ENCODE results near the gene PON2.
"Not testable (repeated sequence)": the region's sequence is repeated elsewhere in the genome, so short reads cannot be mapped to it uniquely, and the experiment has no call there.

PON2 gene

DNA sequence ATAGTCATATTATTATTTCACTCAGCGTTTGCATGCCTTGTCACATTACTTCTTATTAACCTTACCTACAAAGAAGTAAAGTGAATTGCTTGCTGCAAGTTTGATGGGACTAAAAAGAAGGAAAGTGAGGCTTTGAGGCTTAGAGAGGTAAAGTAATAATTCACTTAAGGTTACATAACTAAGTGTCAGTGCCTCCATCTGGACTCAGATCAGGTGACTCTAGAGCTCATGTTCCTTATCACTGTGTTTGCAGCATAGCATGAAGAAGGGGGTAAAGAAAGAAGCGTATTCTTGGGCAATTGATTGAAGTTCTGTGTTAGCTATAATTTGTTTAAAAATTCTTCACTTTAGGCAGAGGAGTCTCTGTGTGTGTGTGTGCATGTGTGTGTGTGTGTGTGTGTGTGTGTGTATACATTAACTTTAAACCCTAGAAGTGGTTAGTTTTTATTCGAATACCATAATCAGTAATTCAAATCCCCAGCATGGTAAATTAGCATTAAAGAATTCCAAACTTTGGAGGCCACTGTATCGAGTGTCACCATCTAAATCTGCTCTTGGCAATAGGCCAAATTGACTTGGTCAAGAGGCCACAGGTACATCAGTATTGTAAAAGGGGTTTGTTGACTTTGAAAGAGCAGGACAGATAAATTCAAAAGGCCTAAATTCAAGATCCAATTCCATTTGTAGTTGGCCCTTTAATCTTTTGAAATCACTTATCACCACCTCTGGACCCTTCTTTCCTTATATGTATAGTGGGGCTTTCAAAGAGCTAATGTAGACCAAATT is 36.5 kb downstream of the PON2 start:
- no peak for DNase-seq

DNA sequence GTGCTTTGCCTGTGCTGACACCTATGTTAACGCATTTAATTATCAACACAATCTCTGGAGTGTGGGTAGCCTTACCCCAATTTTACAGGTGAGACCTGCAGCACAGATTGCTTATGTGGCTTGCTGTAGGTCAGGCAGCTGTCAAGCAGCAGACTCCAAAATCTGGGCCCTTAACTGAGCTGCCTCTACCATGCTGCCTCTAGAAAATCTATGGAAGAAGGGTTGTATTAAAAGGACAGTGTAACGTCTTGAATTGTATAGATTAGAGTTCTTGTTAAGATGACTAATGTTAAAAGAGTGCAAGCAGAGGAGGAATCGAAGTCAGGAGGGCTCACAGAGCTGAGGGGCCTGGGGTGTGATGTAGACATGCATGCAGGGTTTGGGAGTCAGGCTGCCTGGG is 37.4 kb downstream of the PON2 start:
- no peak for DNase-seq

DNA sequence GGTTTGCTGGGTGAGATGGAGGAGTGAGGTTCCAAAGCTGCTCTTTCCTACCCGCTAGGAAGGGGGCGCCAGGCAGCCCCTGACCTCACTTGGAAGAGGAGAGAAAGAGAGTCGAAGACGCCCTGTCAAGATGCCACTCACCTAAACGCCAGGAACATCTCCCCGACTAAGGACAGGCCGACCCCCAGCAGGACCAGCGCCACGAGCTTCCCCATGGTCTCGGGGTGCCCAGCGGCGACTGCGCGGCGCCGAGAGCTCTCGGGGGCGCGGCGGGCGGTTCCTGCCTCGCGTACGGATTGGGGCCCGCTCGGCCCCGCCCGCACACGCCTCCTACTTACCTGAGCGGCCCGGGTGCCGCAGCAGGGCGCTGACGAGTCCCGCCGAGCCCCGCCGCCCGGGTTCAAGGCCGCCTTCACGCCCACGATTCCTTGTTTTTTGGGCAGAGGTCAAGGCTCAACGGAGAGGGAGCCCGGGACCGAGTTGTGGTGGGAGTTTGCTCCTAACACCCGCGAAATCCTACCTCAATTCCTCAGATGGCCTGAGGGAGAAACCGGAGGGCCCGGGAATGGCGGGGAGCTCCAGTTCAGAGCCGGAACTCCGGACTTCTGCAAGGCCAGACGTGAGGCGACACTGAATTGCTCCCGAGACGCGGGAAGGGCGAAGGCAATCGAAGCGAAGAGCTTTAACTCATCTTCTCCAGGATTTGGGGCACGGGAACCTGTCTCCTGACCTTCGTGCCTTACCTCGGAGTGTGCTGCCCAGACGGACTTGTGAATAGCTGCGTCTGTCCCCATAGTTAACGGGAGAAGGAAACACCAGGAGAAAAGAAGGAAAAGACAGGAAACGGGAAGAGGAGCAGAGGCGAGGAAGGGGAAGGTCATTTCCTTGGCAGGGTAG is 38.4 kb downstream of the PON2 start, which contains the start of gene PON3:
Gene PON3, minus strand, starts transcription at position 240 of the 897 bp plus-strand sequence. Its CDS starts 25 bp downstream, at position 215.
- no peak for DNase-seq

DNA sequence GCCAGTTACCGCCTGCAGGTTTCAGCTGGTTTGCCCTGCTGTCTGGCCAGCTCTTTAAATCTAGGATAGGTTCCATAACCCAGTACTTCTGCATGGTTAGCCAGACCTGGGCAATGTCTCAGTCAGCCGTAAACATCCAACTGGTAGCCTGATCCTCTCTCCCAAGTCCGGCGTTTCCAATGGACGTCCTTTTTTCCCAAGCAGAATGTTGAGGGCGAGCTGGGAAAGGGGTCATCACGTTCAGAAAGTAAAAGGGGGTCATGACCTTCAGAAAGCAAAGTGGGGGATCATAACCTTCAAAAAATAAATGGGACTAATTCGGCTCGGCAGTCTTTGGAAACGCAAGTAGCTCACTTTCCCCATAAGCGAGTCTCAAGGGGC is 39.1 kb downstream of the PON2 start:
- no peak for DNase-seq

DNA sequence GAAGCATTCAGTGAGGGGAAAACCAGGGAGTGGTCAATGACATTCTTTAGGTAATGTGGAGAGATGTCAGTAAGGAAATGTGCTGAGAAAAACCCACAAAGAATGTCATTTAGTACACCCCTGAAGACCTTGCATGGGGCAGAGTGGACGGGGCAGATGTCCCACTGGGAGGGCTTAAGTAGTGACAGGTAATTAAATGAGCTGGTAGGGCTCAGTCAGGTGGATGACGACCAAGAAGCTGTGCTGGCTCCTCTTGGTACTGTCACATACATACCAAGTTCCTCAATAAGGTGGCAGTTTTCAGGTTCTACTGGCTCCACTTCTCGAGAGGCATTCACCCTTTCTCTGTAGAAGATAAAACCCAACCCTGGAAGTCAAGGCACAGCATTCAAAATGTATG is 40.5 kb downstream of the PON2 start:
- no peak for DNase-seq

DNA sequence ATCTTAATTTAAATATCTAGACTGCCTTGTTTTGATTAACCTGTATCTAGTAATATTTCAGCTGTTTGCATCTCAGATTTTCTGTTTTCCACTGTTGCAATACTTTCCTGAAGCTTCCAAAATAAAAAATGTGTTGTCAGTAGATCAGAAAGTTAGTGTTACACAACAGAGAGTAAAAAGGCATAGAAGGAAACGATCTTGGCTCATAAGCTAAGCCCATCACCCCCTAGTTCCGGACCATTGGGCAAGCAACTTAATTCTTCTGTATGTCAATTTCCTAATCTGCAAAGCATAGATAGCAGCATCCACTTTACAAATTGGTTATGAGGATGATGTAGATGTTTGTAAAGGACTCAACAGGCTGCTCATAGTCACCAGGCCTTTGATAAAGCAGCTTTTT is 43.1 kb downstream of the PON2 start:
- DNase-seq: no peak

DNA sequence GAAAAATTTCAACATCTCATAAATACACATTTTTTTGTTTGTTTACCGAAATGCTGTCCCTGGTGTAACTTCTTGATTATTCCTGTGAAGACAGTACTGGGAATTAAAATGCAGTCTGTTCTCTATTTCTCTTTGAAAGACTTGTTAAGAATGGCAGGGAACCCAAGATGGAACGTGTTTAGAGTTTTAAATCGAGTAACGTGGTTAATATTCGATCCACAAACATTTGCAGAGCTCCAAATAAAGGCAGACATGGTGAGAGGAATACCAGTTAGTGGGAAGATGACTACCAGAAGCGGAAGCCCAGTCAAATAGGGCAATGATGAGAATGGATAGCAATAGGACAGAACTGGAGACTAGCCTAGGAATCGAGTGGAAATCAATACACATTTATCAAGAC is 45.3 kb downstream of the PON2 start:
- no peak for DNase-seq

DNA sequence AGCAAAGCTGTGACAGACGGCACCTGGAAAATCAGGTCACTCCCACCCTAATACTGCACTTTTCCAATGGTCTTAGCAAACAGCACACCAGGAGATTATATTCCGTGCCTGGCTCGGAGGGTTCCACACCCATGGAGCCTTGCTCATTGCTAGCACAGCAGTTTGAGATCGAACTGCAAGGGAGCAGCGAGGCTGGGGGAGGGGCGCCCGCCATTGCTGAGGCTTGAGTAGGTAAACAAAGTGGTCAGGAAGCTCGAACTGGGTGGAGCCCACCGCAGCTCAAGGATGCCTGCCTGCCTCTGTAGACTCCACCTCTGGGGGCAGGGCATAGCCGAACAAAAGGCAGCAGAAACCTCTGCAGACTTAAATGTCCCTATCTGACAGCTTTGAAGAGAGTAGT is 55.4 kb downstream of the PON2 start:
- DNase-seq: not testable (repeated sequence)

DNA sequence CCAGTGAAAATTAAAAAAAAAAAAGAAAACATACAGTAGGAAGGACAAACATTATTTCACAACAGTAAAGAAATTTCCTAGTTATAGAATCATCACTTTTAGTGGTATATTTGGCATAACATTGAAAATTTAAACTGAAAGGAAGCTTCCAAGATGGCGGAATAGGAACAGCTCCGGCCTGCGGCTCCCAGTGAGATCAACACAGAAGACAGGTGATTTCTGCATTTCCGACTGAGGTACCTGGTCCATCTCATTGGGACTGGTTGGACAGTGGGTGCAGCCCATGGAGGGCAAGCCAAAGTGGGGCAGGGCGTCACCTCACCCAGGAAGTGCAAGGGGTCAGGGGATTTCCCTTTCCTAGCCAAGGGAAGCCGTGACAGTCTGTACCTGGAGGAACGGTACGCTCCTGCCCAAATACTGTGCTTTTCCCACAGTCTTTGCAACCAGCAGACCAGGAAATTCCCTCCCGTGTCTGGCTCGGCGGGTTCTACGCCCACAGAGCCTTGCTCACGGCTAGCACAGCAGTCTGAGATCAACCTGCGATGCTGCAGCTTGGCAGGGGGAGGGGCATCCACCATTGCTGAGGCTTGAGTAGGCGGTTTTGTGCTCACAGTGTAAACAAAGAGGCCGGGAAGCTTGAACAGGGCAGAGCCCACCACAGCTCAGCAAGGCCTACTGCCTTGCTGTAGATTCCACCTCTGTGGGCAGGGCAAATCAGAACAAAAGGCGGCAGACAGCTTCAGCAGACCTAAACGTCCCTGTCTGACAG is 58.0 kb downstream of the PON2 start:
- no peak for DNase-seq

DNA sequence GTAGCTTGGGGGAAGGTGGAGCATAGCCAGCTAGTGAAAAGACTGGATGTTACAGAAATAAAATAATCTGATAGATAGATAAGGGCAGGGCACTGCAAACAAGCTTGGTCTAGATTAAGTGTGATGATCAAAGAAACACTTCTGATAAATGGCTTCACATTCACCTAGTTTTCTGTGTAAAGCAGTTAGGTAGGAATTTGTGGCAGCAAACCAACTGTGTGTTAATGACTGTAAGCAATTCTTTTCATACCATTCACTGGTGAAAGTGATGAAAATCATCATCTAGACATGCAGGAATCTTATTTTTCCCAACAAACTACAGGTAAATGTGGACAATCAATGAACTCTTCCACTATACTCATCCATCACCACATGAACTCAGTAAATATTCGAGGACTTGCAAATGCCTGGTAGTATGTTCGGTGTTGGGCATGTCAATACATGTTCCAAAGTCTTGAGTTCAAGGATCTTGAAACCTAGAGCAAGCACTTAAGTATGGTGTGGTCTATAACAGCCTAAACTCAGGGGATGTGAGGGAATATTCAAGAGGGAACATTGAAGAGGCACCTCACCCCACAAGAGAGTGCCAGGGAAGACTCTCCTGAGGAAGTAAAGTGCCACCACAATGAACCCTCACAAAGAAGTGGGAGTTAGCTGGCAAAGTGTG is 59.1 kb downstream of the PON2 start:
- no peak for DNase-seq

DNA sequence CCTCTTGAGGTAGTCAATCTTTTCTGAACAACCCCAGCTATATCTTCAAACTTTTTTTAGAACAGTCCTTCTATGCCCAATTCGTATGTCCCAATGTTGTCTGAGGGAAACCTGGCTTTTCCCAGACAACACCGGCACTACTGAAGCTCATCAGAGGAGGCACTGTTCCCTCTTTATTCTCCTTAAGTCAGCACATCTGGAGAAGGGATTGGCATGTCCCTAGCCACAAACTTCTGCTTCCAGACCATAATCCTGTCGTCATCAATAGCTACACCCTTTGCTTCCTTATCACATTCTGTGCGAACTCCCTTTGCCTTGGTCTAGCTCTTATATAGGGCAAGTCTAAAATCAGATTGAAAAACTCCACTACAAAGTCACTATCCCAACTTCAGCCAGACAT is 61.5 kb downstream of the PON2 start:
- no peak for DNase-seq

DNA sequence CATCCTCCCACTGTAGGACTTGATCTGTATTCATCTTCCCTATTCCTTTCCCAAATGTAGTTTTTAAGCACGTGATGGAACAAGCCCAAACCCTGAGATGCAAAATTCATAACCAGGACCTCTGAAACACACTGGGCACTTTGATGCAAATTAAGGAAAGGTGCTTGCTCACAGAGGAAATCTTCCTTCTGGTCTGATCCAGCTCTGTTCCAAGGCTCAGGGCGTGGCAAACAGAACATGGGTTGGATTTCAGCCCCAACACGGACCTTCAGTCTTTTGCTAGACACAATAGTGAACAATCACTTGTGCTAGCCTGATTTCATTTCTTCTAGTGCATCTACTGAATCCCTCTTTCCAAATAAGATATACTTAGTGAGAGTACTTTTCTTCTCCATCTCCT is 66.6 kb downstream of the PON2 start:
- no peak for DNase-seq

DNA sequence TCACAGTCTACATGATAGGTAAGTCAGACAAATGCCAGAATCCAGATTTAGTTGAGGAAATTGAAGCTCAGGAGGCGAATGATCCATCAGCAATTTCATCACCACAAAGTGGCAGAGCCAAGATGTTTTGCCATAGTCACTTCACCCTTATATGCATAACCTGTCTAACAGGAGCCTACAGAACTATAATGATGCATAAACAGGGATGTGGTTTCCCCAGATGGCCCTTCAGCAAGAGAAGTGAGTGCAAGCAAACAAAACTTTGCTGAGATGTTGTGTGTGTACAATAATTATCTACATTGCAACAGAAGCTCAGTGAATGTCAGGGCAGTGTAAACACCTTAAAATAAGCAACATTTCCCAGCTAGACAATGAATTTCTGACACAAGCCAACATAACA is 67.2 kb downstream of the PON2 start:
- no peak for DNase-seq

DNA sequence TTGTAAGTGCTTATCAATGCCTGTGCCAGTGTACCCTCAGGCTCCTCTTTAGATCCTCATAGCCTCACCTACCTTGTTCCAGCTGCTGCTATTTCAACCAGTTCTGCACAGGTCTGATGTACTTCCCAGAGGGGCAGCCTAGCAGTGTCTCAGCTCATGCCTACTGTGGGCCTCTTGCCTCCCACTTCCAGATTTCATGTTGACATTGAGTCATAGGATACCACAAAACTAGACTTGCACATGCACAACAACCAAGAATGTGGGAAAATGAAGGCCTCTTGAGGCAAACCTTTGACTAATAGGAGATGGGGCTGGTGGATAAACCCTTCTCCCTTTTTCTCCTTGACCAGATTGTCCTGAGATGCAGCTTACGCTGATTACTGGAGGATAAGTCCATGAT is 69.7 kb downstream of the PON2 start:
- no peak for DNase-seq

DNA sequence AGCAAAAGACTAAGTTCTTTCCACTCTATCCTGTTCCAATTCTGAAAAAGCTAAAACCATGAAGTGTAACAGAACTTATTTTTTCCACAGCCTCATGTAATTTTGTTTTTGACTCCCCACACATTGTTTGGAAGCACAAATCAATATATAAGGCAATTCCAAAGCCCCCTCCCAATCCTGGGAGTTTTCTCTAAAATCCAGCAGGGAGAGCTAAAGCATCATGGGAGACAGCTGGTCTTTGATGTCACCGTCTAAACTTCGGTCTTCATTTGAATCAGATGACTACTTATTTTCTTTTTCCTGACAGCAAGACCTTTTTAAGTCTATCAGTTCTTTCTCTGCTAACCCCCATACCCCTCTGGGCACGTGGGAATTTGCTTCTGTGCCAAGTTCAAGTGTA is 77.2 kb downstream of the PON2 start:
- no peak for DNase-seq
